PFSK-1 (cell line): Measurements from ENCODE around the gene ANO6.

ENCODE experiments used
- FOXP2 ChIP-seq: optimal IDR thresholded peaks from 2 replicates; pipeline ENCODE3; 2011; ENCODE audit warnings: borderline replicate concordance, control low read depth, inconsistent platforms; ENCODE audit not compliant: insufficient read depth; ENCODE audit errors: extremely low read length, extremely low read depth
- POLR2AphosphoS5 ChIP-seq: IDR thresholded peaks from 2 replicates; pipeline ENCODE4 v1.6.1; 2012; ENCODE audit warnings: low read depth, mild to moderate bottlenecking, control low read depth, low read length, moderate library complexity
- REST ChIP-seq, 2 experiments: IDR thresholded peaks; 2 replicates each; pipeline versions ENCODE4 v1.6.1 to v1.8.0; 2011 to 2012; ENCODE audit warnings: low read depth in 2 of 2, low read length in 2 of 2, control low read depth in 1 of 2, inconsistent platforms in 1 of 2, mild to moderate bottlenecking in 1 of 2, moderate library complexity in 1 of 2; ENCODE audit not compliant: insufficient read depth in 1 of 2
- SIN3A ChIP-seq: IDR thresholded peaks from 2 replicates; pipeline ENCODE4 v1.6.1; 2012; ENCODE audit warnings: mild to moderate bottlenecking, low read length, moderate library complexity, borderline replicate concordance; ENCODE audit not compliant: insufficient read depth
- TAF1 ChIP-seq: IDR thresholded peaks from 2 replicates; pipeline ENCODE4 v1.6.1; 2012; ENCODE audit warnings: low read length, control low read depth, borderline replicate concordance; ENCODE audit not compliant: insufficient read depth

ANO6 gene

GRCh38 chr12:45232146-45232755 lies 16.4 kb downstream of the ANO6 start:
- TF ChIP-seq REST (IDR thresholded peaks at IDR 0.05; ENCODE audit: insufficient read depth in 1 of 2, low read depth in 2 of 2, low read length in 2 of 2), result no peak
- TF ChIP-seq TAF1, result no peak
- no peak for TF ChIP-seq POLR2AphosphoS5
- no peak for TF ChIP-seq FOXP2

DNA sequence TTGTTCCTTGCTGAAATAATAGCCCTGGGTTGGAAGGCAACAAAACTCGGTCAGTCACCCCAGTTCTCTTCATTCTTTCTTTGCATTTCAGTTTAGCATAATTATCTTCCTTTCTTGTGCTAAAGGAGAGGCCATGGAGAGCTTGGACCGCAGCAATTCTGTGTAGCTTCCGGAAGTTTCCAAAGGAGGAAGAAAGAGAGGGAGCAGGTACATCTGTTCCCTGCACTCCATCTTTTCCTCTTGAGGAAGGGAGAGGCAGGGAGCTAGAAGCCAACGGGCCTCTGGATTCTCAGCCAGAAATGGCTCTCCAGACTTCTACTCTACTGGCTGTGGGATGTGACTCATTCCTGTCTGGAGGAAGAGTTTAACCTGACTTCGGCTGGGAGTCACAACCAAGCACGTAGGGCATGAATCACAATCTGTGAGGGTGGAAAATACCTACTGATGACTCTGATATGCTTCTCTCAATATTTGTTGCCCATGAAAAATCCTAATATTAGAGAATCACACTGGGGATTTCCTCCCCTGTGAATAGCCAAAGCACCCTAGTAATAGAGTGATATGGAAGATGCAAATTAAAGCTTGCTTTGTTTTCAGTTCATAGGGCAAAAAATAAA lies 17.0 kb downstream of the ANO6 start:
- no peak for TF ChIP-seq POLR2AphosphoS5
- no peak for TF ChIP-seq SIN3A
- TF ChIP-seq REST (IDR thresholded peaks at IDR 0.05; ENCODE audit: insufficient read depth in 1 of 2, low read depth in 2 of 2, low read length in 2 of 2), result no peak
- no peak for TF ChIP-seq TAF1
- no peak for TF ChIP-seq FOXP2

GRCh38 chr12:45234139-45234865 lies 18.4 kb downstream of the ANO6 start:
- TF ChIP-seq TAF1 (no peak), SIN3A (peak; percentile 47; the same call in 1 of the 2 replicates)

DNA sequence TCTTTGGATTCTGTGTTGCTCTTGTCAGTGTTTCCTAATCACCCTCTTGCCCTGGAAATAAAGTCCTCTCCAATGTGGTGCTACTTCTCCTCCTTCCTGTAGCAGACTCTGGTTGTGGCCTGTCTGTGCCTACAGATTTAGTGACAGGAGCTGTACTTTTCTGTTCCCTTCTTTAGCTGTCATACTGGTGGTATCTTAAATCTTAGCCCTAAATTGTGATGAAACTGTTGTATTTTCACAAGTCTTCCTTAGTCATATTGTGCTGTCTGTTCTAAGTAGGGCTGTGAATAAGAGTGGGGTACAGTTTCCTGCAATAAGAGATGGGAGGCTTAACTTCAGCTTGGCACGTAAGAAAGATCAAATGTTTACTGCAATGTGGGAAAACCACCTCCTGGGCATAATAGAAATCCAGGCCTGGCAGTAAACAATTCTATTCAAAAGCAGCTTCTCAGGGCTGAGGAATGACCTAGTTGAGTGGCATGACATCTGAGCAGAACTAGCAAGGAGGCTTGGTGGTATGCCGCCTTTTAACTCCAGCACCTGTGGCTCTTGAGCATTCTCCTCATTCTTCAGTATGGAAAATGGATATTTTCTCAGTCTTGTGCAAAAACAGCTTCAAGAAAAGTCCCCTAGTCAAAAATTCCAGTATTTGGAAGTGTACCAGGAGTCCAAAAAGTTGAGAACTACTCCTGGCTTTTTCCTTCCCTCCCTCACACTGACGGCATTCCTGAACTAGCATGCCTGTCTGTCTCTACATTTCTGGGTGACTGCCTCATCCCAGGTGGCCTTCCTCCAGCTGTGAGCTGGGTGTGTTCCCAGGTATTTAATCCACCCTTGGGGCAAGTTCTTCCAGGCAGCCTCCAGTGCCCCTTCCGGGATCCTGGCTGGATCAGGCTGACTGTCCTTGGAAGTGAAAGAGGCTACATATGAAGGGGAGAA lies 19.5 kb downstream of the ANO6 start:
- TF ChIP-seq FOXP2, result no peak
- TF ChIP-seq SIN3A, result no peak
- no peak for TF ChIP-seq REST (IDR thresholded peaks at IDR 0.05; ENCODE audit: insufficient read depth in 1 of 2, low read depth in 2 of 2, low read length in 2 of 2)
- TF ChIP-seq TAF1, result no peak
- TF ChIP-seq POLR2AphosphoS5, result no peak

DNA sequence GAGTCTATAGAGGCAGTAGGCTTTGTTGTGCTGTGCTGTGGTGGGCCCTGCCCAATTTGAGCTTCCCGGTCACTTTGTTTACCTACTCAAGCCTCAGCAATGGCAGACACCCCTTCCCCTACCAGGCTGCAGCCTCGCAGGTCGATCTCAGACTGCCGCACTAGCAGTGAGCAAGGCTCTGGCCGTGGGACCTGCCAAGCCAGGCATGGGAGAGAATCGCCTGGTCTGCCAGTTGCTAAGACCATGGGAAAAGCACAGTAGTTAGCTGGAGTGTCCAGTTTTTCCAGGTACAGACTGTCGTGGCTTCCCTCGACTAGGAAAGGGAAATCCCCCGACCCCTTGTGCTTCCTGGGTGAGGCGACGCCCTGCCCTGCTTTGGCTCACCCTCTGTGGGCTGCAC lies 26.3 kb downstream of the ANO6 start:
- no peak for TF ChIP-seq REST (IDR thresholded peaks at IDR 0.05; ENCODE audit: insufficient read depth in 1 of 2, low read depth in 2 of 2, low read length in 2 of 2)
- TF ChIP-seq FOXP2, result no peak
- no peak for TF ChIP-seq SIN3A
- TF ChIP-seq TAF1, result no peak
- no peak for TF ChIP-seq POLR2AphosphoS5
